ENCODE data around the gene SEMA5A. TPM values are rescaled to one million over a fixed set of nuclear protein-coding genes. Genes with fewer than 3 reads are reported as not detected.

The SEMA5A gene
- total RNA-seq, 2 donors from 2014 or later, result not detected

- no peaks in the 10 kb centered on the region for H3K27me3 Mint-ChIP-seq
- no peak overlapping the region for H3K27ac Mint-ChIP-seq
- H3K4me1 Mint-ChIP-seq, result no peaks in the 10 kb centered on the region
- no peaks in the 10 kb centered on the region for H3K36me3 Mint-ChIP-seq (ENCODE audit: low read depth)
- peaks cover 6% of the 10 kb centered on the region for H3K9me3 Mint-ChIP-seq
- no peak for ATAC-seq (replicated peaks)
- H3K4me3 Mint-ChIP-seq, result no peak overlapping the region
Measured at GRCh38 chr5:9166202-9167112, 379.4 kb downstream of the SEMA5A start.

- H3K9me3 Mint-ChIP-seq, result peaks cover 6% of the 10 kb centered on the region
- no peak overlapping the region for H3K27ac Mint-ChIP-seq
- no peak overlapping the region for H3K4me3 Mint-ChIP-seq
- H3K36me3 Mint-ChIP-seq (ENCODE audit: low read depth), result no peaks in the 10 kb centered on the region
- no peaks in the 10 kb centered on the region for H3K4me1 Mint-ChIP-seq
- no peaks in the 10 kb centered on the region for H3K27me3 Mint-ChIP-seq
- no peak for ATAC-seq (replicated peaks)
Measured at GRCh38 chr5:9165546-9165945, 380.3 kb downstream of the SEMA5A start.

- ATAC-seq (replicated peaks), result no peak
- H3K9me3 Mint-ChIP-seq, result peaks cover 6% of the 10 kb centered on the region
- H3K36me3 Mint-ChIP-seq (ENCODE audit: low read depth), result no peaks in the 10 kb centered on the region
- H3K4me1 Mint-ChIP-seq, result no peaks in the 10 kb centered on the region
- no peak overlapping the region for H3K4me3 Mint-ChIP-seq
- no peak overlapping the region for H3K27ac Mint-ChIP-seq
- H3K27me3 Mint-ChIP-seq, result no peaks in the 10 kb centered on the region
Measured at GRCh38 chr5:9160747-9161146, 385.1 kb downstream of the SEMA5A start.

GRCh38 chr5:9157811-9158210 lies 388.1 kb downstream of the SEMA5A start:
- Mint-ChIP-seq H3K27me3 (no peaks in the 10 kb centered on the region), H3K4me3 (no peak overlapping the region), H3K4me1 (no peaks in the 10 kb centered on the region), H3K27ac (no peak overlapping the region), H3K36me3 (ENCODE audit: low read depth) (no peaks in the 10 kb centered on the region), H3K9me3 (peaks cover 6% of the 10 kb centered on the region)
- ATAC-seq (replicated peaks), result no peak

- Mint-ChIP-seq H3K27me3 (no peaks in the 10 kb centered on the region), H3K9me3 (peaks cover 6% of the 10 kb centered on the region), H3K4me1 (no peaks in the 10 kb centered on the region), H3K27ac (no peak overlapping the region), H3K4me3 (no peak overlapping the region), H3K36me3 (ENCODE audit: low read depth) (no peaks in the 10 kb centered on the region)
- ATAC-seq (replicated peaks), result no peak
Measured at GRCh38 chr5:9157020-9157419, 388.9 kb downstream of the SEMA5A start.

GRCh38 chr5:9156282-9156681 lies 389.6 kb downstream of the SEMA5A start:
- H3K27ac Mint-ChIP-seq, result no peak overlapping the region
- no peak overlapping the region for H3K4me3 Mint-ChIP-seq
- ATAC-seq (replicated peaks), result no peak
- peaks cover 6% of the 10 kb centered on the region for H3K9me3 Mint-ChIP-seq
- H3K4me1 Mint-ChIP-seq, result no peaks in the 10 kb centered on the region
- H3K27me3 Mint-ChIP-seq, result no peaks in the 10 kb centered on the region
- H3K36me3 Mint-ChIP-seq (ENCODE audit: low read depth), result no peaks in the 10 kb centered on the region

- no peak for ATAC-seq (replicated peaks)
- H3K4me1 Mint-ChIP-seq, result no peaks in the 10 kb centered on the region
- H3K27me3 Mint-ChIP-seq, result no peaks in the 10 kb centered on the region
- no peak overlapping the region for H3K4me3 Mint-ChIP-seq
- H3K9me3 Mint-ChIP-seq, result no peaks in the 10 kb centered on the region
- no peaks in the 10 kb centered on the region for H3K36me3 Mint-ChIP-seq (ENCODE audit: low read depth)
- H3K27ac Mint-ChIP-seq, result no peak overlapping the region
Measured at GRCh38 chr5:9151684-9152427, 394.0 kb downstream of the SEMA5A start.

GRCh38 chr5:9149988-9150387 lies 395.9 kb downstream of the SEMA5A start:
- Mint-ChIP-seq H3K27me3 (no peaks in the 10 kb centered on the region), H3K27ac (no peak overlapping the region), H3K36me3 (ENCODE audit: low read depth) (no peaks in the 10 kb centered on the region), H3K9me3 (no peaks in the 10 kb centered on the region), H3K4me3 (no peak overlapping the region), H3K4me1 (no peaks in the 10 kb centered on the region)
- ATAC-seq (replicated peaks), result no peak

GRCh38 chr5:9148242-9148641 lies 397.6 kb downstream of the SEMA5A start:
- ATAC-seq (replicated peaks), result no peak
- Mint-ChIP-seq H3K9me3 (no peaks in the 10 kb centered on the region), H3K27ac (no peak overlapping the region), H3K4me1 (no peaks in the 10 kb centered on the region), H3K27me3 (no peaks in the 10 kb centered on the region), H3K36me3 (ENCODE audit: low read depth) (no peaks in the 10 kb centered on the region), H3K4me3 (no peak overlapping the region)

GRCh38 chr5:9140711-9141110 lies 405.2 kb downstream of the SEMA5A start:
- H3K27ac Mint-ChIP-seq, result no peak overlapping the region
- H3K4me3 Mint-ChIP-seq, result no peak overlapping the region
- H3K9me3 Mint-ChIP-seq, result peaks cover 9% of the 10 kb centered on the region
- ATAC-seq (replicated peaks), result no peak
- no peaks in the 10 kb centered on the region for H3K4me1 Mint-ChIP-seq
- no peaks in the 10 kb centered on the region for H3K36me3 Mint-ChIP-seq (ENCODE audit: low read depth)
- no peaks in the 10 kb centered on the region for H3K27me3 Mint-ChIP-seq

GRCh38 chr5:9140202-9140601 lies 405.7 kb downstream of the SEMA5A start:
- Mint-ChIP-seq H3K27me3 (no peaks in the 10 kb centered on the region), H3K4me3 (no peak overlapping the region), H3K27ac (no peak overlapping the region), H3K4me1 (no peaks in the 10 kb centered on the region), H3K36me3 (ENCODE audit: low read depth) (no peaks in the 10 kb centered on the region), H3K9me3 (peaks cover 13% of the 10 kb centered on the region)
- ATAC-seq (replicated peaks), result no peak

GRCh38 chr5:9139344-9139743 lies 406.5 kb downstream of the SEMA5A start:
- no peak overlapping the region for H3K4me3 Mint-ChIP-seq
- no peak for ATAC-seq (replicated peaks)
- no peaks in the 10 kb centered on the region for H3K36me3 Mint-ChIP-seq (ENCODE audit: low read depth)
- H3K4me1 Mint-ChIP-seq, result no peaks in the 10 kb centered on the region
- no peaks in the 10 kb centered on the region for H3K27me3 Mint-ChIP-seq
- H3K27ac Mint-ChIP-seq, result no peak overlapping the region
- H3K9me3 Mint-ChIP-seq, result peaks cover 13% of the 10 kb centered on the region

GRCh38 chr5:9128136-9128535 lies 417.7 kb downstream of the SEMA5A start:
- H3K27me3 Mint-ChIP-seq, result no peaks in the 10 kb centered on the region
- no peak overlapping the region for H3K27ac Mint-ChIP-seq
- peaks cover 13% of the 10 kb centered on the region for H3K9me3 Mint-ChIP-seq
- no peaks in the 10 kb centered on the region for H3K36me3 Mint-ChIP-seq (ENCODE audit: low read depth)
- no peaks in the 10 kb centered on the region for H3K4me1 Mint-ChIP-seq
- no peak for ATAC-seq (replicated peaks)
- H3K4me3 Mint-ChIP-seq, result no peak overlapping the region

- Mint-ChIP-seq H3K9me3 (peaks cover 13% of the 10 kb centered on the region), H3K4me3 (no peak overlapping the region), H3K4me1 (no peaks in the 10 kb centered on the region), H3K36me3 (ENCODE audit: low read depth) (no peaks in the 10 kb centered on the region), H3K27me3 (no peaks in the 10 kb centered on the region), H3K27ac (no peak overlapping the region)
- no peak for ATAC-seq (replicated peaks)
Measured at GRCh38 chr5:9126490-9126889, 419.4 kb downstream of the SEMA5A start.

- Mint-ChIP-seq H3K4me3 (no peak overlapping the region), H3K4me1 (no peaks in the 10 kb centered on the region), H3K27ac (no peak overlapping the region), H3K27me3 (no peaks in the 10 kb centered on the region), H3K36me3 (ENCODE audit: low read depth) (no peaks in the 10 kb centered on the region), H3K9me3 (peaks cover 13% of the 10 kb centered on the region)
- no peak for ATAC-seq (replicated peaks)
Measured at GRCh38 chr5:9125852-9126251, 420.0 kb downstream of the SEMA5A start.

Measured in activated T-helper 17 cell treated with anti-CD3 and anti-CD28 coated beads, Interleukin-2, amount 50 U/mL, for 72 hours (primary cell).